ENCODE measurements around the gene GEMIN2. TPM values are rescaled to one million over a fixed set of nuclear protein-coding genes. Genes with fewer than 3 reads are reported as not detected.
"Not testable (repeated sequence)": the region's sequence is repeated elsewhere in the genome, so short reads cannot be mapped to it uniquely, and the experiment has no call there.

Gene GEMIN2
- total RNA-seq (10 to 100 TPM in 1 of 2 donors, 1 to 10 TPM in 1; 7.9 to 10.6 TPM), polyA plus RNA-seq (1 to 10 TPM; 6.5 to 7.0 TPM)
- long read RNA-seq, donor 1, transcript GEMIN2-202 (10 exons, 1,420 nt), result major isoform, 7 of 10 reads
- long read RNA-seq, donor 1, partial matches to known transcripts, result 0 of 10 reads
- long read RNA-seq, donor 1, other reads (novel, unspliced or antisense), result 2 of 10 reads
- long read RNA-seq, donor 2, transcript GEMIN2-202 (10 exons, 1,420 nt), result major isoform, 5 of 5 reads
- long read RNA-seq, donor 2, partial matches to known transcripts, result 0 of 5 reads
- long read RNA-seq, donor 2, other reads (novel, unspliced or antisense), result 0 of 5 reads

GRCh38 chr14:39114073-39114838 is at the start of gene GEMIN2:
TSS of gene GEMIN2 (plus strand) at chr14:39114323. CDS start at chr14:39114339, 16 bp downstream.
- Histone ChIP-seq H3K4me3 (ENCODE audit: low read length in 2 of 2) (peak within 1 kb of the TSS; percentile 94), H3K27me3 (ENCODE audit: control insufficient read depth in 1 of 2, insufficient read depth in 2 of 2, low read length in 1 of 2) (no peaks in the 10 kb centered on the region), H3K27ac (ENCODE audit: low read depth in 1 of 2, low read length in 2 of 2) (peak within 1 kb of the TSS in 1 of 2 donors; percentile 69), H3K9me3 (ENCODE audit: control insufficient read depth, low read length) (no peaks in the 10 kb centered on the region), H3K4me1 (ENCODE audit: control insufficient read depth in 1 of 2, insufficient read depth in 2 of 2, low read length in 2 of 2) (peaks cover 0 to 3% of the 10 kb centered on the region in 2 donors), H3K36me3 (ENCODE audit: control insufficient read depth in 1 of 2, insufficient read depth in 2 of 2, low read length in 1 of 2) (no peaks in the 10 kb centered on the region)
- intact Hi-C loops (cut with DNase I), result loop anchor here in 1 of 2 donors (5.0 kb wide), 1 partner anchor 58 kb away; the partner anchor contains the start of gene TRAPPC6B
- DNase-seq (peak; percentile 94 to 97), ATAC-seq (ENCODE audit: low FRiP score) (peak; percentile 99)
- 0% methylated on average over 40 of the region's 40 CpGs for WGBS, 2 donors

GRCh38 chr14:39069169-39069805 is 44.8 kb upstream of the GEMIN2 start:
- H3K9me3 ChIP-seq (ENCODE audit: control insufficient read depth, low read length); H3K4me3 ChIP-seq (ENCODE audit: low read length in 2 of 2); DNase-seq; H3K4me1 ChIP-seq (ENCODE audit: control insufficient read depth in 1 of 2, insufficient read depth in 2 of 2, low read length in 2 of 2); intact Hi-C loops (cut with DNase I); H3K36me3 ChIP-seq (ENCODE audit: control insufficient read depth in 1 of 2, insufficient read depth in 2 of 2, low read length in 1 of 2); ATAC-seq (ENCODE audit: low FRiP score); H3K27ac ChIP-seq (ENCODE audit: low read depth in 1 of 2, low read length in 2 of 2); H3K27me3 ChIP-seq (ENCODE audit: control insufficient read depth in 1 of 2, insufficient read depth in 2 of 2, low read length in 1 of 2): not testable (repeated sequence)
- WGBS, 2 donors, result 95 to 96% methylated on average over 7 of the region's 7 CpGs

DNA sequence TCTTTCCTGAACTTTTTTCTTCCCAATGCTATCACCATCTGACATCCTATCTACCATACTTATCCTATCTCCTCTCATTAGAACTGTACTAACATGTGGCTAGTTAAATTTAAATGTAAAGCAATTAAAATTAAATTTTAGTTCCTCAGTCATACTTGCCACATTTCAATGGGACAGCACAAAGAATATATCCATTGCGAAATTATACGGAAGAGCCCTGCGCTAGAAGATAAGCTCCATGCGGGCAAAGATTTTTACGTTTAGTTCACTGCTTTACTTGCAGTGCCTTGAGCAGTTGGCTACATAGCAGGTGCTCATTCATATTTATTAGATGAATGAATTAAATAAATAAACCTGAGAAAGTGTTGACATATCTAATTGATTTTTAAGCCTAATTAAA is 44.2 kb upstream of the GEMIN2 start:
- H3K36me3 ChIP-seq (ENCODE audit: control insufficient read depth in 1 of 2, insufficient read depth in 2 of 2, low read length in 1 of 2), result peaks cover 0 to 4% of the 10 kb centered on the region in 2 donors
- intact Hi-C loops (cut with DNase I), result no loop called here
- WGBS, 2 donors, result 98% methylated on average over 5 of the region's 5 CpGs
- H3K9me3 ChIP-seq (ENCODE audit: control insufficient read depth, low read length), result no peaks in the 10 kb centered on the region
- H3K4me1 ChIP-seq (ENCODE audit: control insufficient read depth in 1 of 2, insufficient read depth in 2 of 2, low read length in 2 of 2), result no peaks in the 10 kb centered on the region
- no peak for ATAC-seq (ENCODE audit: low FRiP score)
- no peak overlapping the region for H3K27ac ChIP-seq (ENCODE audit: low read depth in 1 of 2, low read length in 2 of 2)
- no peak for DNase-seq
- H3K4me3 ChIP-seq (ENCODE audit: low read length in 2 of 2), result no peak overlapping the region
- H3K27me3 ChIP-seq (ENCODE audit: control insufficient read depth in 1 of 2, insufficient read depth in 2 of 2, low read length in 1 of 2), result no peaks in the 10 kb centered on the region

DNA sequence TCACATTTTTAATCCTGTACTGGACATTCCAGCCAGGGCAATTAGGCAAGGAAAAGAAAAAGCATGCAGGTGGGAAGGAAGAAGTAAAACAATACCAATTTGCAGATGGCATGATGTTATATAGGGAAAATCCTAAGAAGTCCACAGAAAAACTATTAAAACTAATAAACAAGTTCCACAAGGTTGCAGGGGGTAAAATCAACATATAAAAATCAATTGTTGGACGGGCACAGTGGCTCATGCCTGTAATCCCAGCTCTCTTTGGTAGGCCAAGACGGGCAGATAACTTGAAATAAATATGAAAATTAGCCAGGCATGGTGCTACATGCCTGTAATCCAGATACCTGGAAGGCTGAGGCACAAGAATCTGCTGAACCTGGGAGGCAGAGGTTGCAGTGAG is 43.0 kb upstream of the GEMIN2 start:
- H3K27ac ChIP-seq (ENCODE audit: low read depth in 1 of 2, low read length in 2 of 2), result no peak overlapping the region
- DNase-seq, result no peak
- no peaks in the 10 kb centered on the region for H3K27me3 ChIP-seq (ENCODE audit: control insufficient read depth in 1 of 2, insufficient read depth in 2 of 2, low read length in 1 of 2)
- H3K9me3 ChIP-seq (ENCODE audit: control insufficient read depth, low read length), result no peaks in the 10 kb centered on the region
- WGBS, 2 donors, result 92 to 96% methylated on average over 2 of the region's 2 CpGs
- H3K36me3 ChIP-seq (ENCODE audit: control insufficient read depth in 1 of 2, insufficient read depth in 2 of 2, low read length in 1 of 2), result peaks cover 0 to 4% of the 10 kb centered on the region in 2 donors
- no peaks in the 10 kb centered on the region for H3K4me1 ChIP-seq (ENCODE audit: control insufficient read depth in 1 of 2, insufficient read depth in 2 of 2, low read length in 2 of 2)
- intact Hi-C loops (cut with DNase I), result no loop called here
- no peak overlapping the region for H3K4me3 ChIP-seq (ENCODE audit: low read length in 2 of 2)
- ATAC-seq (ENCODE audit: low FRiP score), result no peak

DNA sequence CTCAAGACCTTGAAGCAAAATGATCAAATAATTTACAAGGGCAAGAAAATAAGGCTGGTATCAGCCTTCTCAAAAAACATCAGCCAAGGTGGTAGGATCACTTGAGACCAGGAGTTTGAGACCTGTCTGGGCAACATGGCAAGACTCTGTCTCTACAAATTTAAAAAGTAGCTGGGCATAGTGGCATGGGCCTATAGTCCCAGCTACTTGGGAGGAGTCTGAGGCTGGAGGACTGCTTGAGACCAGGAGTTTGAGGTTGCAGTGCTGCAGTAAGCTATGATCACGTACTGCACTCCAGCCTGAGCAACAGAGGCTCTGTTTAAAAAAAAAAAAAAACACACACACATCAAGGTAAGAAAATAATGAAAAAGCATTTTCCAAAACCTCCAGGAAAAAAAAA is 33.2 kb upstream of the GEMIN2 start:
- WGBS, 2 donors, result 60 to 81% methylated on average over 1 of the region's 1 CpG
- DNase-seq (no peak), ATAC-seq (ENCODE audit: low FRiP score) (no peak)
- no peak overlapping the region for H3K27ac ChIP-seq (ENCODE audit: low read depth in 1 of 2, low read length in 2 of 2)
- H3K27me3 ChIP-seq (ENCODE audit: control insufficient read depth in 1 of 2, insufficient read depth in 2 of 2, low read length in 1 of 2), result no peaks in the 10 kb centered on the region
- no peaks in the 10 kb centered on the region for H3K4me1 ChIP-seq (ENCODE audit: control insufficient read depth in 1 of 2, insufficient read depth in 2 of 2, low read length in 2 of 2)
- H3K9me3 ChIP-seq (ENCODE audit: control insufficient read depth, low read length), result no peaks in the 10 kb centered on the region
- H3K36me3 ChIP-seq (ENCODE audit: control insufficient read depth in 1 of 2, insufficient read depth in 2 of 2, low read length in 1 of 2), result peaks cover 3 to 6% of the 10 kb centered on the region in 2 donors
- intact Hi-C loops (cut with DNase I), result no loop called here
- no peak overlapping the region for H3K4me3 ChIP-seq (ENCODE audit: low read length in 2 of 2)

DNA sequence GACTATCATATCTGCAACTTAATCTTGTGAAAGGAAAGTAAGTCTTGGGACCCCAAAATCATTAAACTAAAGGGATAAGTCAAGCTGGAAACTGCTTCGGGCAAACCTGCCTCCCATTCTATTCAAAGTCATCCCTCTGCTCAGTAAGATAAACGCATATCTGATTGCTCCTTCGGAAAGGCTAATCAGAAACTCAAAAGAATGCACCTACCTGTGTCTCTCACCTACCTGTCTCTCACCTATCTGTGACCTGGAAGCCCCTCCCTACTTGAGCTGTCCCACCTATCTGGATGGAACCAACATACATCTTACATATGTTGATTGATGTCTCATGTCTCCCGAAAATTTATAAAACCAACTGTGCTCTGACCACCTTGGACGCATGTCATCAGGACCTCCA is 31.0 kb upstream of the GEMIN2 start:
- intact Hi-C loops (cut with DNase I), result no loop called here
- peaks cover 3 to 4% of the 10 kb centered on the region in 2 donors for H3K36me3 ChIP-seq (ENCODE audit: control insufficient read depth in 1 of 2, insufficient read depth in 2 of 2, low read length in 1 of 2)
- no peak for DNase-seq

DNA sequence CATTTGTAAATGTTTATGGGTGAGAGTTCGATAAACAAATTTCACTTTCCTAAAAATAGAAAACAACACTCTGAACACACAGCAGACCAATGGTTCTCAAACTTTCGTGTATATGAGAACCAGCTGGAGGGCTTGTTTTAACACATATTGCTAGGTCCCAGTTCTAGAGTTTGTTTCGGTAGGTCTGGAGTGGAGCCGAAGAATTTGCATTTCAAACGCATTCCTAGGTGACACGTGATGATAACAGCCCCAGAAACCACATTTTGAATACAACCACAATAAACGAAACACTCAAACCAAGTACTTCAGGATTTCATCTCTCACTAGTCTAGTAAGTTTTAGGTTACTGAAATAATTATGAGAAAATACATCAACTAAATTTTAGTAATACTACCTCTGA is 28.2 kb upstream of the GEMIN2 start:
- WGBS, 2 donors, result 86 to 87% methylated on average over 7 of the region's 7 CpGs
- no peaks in the 10 kb centered on the region for H3K27me3 ChIP-seq (ENCODE audit: control insufficient read depth in 1 of 2, insufficient read depth in 2 of 2, low read length in 1 of 2)
- intact Hi-C loops (cut with DNase I), result no loop called here
- no peaks in the 10 kb centered on the region for H3K9me3 ChIP-seq (ENCODE audit: control insufficient read depth, low read length)
- no peak overlapping the region for H3K4me3 ChIP-seq (ENCODE audit: low read length in 2 of 2)
- no peak overlapping the region for H3K27ac ChIP-seq (ENCODE audit: low read depth in 1 of 2, low read length in 2 of 2)
- no peaks in the 10 kb centered on the region for H3K4me1 ChIP-seq (ENCODE audit: control insufficient read depth in 1 of 2, insufficient read depth in 2 of 2, low read length in 2 of 2)
- no peak for DNase-seq
- ATAC-seq (ENCODE audit: low FRiP score), result no peak
- peaks cover 0 to 8% of the 10 kb centered on the region in 2 donors for H3K36me3 ChIP-seq (ENCODE audit: control insufficient read depth in 1 of 2, insufficient read depth in 2 of 2, low read length in 1 of 2)

More for the DNA sequence above, 31.0 kb upstream of the GEMIN2 start:
- Histone ChIP-seq H3K9me3 (ENCODE audit: control insufficient read depth, low read length) (no peaks in the 10 kb centered on the region), H3K4me3 (ENCODE audit: low read length in 2 of 2) (no peak overlapping the region), H3K27me3 (ENCODE audit: control insufficient read depth in 1 of 2, insufficient read depth in 2 of 2, low read length in 1 of 2) (no peaks in the 10 kb centered on the region), H3K4me1 (ENCODE audit: control insufficient read depth in 1 of 2, insufficient read depth in 2 of 2, low read length in 2 of 2) (no peaks in the 10 kb centered on the region), H3K27ac (ENCODE audit: low read depth in 1 of 2, low read length in 2 of 2) (no peak overlapping the region)
- no peak for ATAC-seq (ENCODE audit: low FRiP score)
- 66 to 69% methylated on average over 5 of the region's 5 CpGs for WGBS, 2 donors

- H3K4me3 ChIP-seq (ENCODE audit: low read length in 2 of 2), result no peak overlapping the region
- WGBS, 2 donors, result 89 to 93% methylated on average over 2 of the region's 2 CpGs
- H3K27me3 ChIP-seq (ENCODE audit: control insufficient read depth in 1 of 2, insufficient read depth in 2 of 2, low read length in 1 of 2), result no peaks in the 10 kb centered on the region
- intact Hi-C loops (cut with DNase I), result no loop called here
- no peaks in the 10 kb centered on the region for H3K9me3 ChIP-seq (ENCODE audit: control insufficient read depth, low read length)
- peaks cover 2 to 5% of the 10 kb centered on the region in 2 donors for H3K36me3 ChIP-seq (ENCODE audit: control insufficient read depth in 1 of 2, insufficient read depth in 2 of 2, low read length in 1 of 2)
- DNase-seq (no peak), ATAC-seq (ENCODE audit: low FRiP score) (no peak)
- no peak overlapping the region for H3K27ac ChIP-seq (ENCODE audit: low read depth in 1 of 2, low read length in 2 of 2)
- no peaks in the 10 kb centered on the region for H3K4me1 ChIP-seq (ENCODE audit: control insufficient read depth in 1 of 2, insufficient read depth in 2 of 2, low read length in 2 of 2)
These were observed 26.6 kb upstream of the GEMIN2 start for GRCh38 chr14:39087493-39087892.

All from aorta (tissue), 5 donors.